OCI-LY7 (cell line): ENCODE results near the gene GNPDA1.
"Not testable (repeated sequence)": the region's sequence is repeated elsewhere in the genome, so short reads cannot be mapped to it uniquely, and the experiment has no call there.

ENCODE experiments used
- EZH2phosphoT487 ChIP-seq: fragments of 200-600 bp; sonication (generic); IDR thresholded peaks from 2 replicates; pipeline ENCODE4 v1.6.1; 2018; ENCODE audit warnings: low read depth, borderline replicate concordance, mild to moderate bottlenecking, mixed run types, antibody characterized with exemption, low read length, moderate library complexity, mixed read lengths
- TF ChIP-seq, protein P1 (sequence below): fragments of 200-600 bp; sonication (generic); conservative IDR thresholded peaks from 2 replicates; pipeline ENCODE4 v1.5.1; 2014; ENCODE audit warnings: mild to moderate bottlenecking, antibody characterized with exemption, low read length, moderate library complexity, mixed read lengths

DNA sequence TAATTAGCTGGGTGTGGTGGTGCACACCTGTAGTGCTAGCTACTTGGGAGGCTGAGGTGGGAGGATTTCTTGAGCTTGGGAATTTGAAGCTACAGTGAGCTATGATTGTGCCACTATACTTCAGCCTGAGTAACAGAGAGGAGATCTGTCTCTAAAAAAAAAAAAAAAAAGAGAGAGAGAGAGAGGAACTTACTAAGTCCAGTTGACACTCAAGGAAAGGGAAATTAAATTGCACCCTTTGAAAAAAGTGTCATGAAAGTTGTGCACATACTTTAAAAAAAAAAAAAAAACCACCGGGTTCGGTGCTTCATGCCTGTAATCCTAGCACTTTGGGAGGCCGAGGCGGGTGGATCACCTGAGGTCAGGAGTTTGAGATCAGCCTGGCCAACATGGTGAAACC is 39.2 kb upstream of the GNPDA1 start:
- not testable (repeated sequence) for TF ChIP-seq EZH2phosphoT487
- TF ChIP-seq, protein P1, sequence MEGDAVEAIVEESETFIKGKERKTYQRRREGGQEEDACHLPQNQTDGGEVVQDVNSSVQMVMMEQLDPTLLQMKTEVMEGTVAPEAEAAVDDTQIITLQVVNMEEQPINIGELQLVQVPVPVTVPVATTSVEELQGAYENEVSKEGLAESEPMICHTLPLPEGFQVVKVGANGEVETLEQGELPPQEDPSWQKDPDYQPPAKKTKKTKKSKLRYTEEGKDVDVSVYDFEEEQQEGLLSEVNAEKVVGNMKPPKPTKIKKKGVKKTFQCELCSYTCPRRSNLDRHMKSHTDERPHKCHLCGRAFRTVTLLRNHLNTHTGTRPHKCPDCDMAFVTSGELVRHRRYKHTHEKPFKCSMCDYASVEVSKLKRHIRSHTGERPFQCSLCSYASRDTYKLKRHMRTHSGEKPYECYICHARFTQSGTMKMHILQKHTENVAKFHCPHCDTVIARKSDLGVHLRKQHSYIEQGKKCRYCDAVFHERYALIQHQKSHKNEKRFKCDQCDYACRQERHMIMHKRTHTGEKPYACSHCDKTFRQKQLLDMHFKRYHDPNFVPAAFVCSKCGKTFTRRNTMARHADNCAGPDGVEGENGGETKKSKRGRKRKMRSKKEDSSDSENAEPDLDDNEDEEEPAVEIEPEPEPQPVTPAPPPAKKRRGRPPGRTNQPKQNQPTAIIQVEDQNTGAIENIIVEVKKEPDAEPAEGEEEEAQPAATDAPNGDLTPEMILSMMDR, result not testable (repeated sequence)
